GM18951 (cell line): ENCODE results near the gene PCDH15.

Source experiments
- POLR2A ChIP-seq: IDR thresholded peaks from 4 replicates; pipeline ENCODE4 v1.6.1; 2011; ENCODE audit warnings: mild to moderate bottlenecking; ENCODE audit not compliant: insufficient read length, insufficient read depth; ENCODE audit errors: extremely low read depth
- in situ Hi-C: fragments of 300-500 bp; cut with MboI; formaldehyde crosslinking; loops from one replicate; pipeline ENCODE4 v1.12.0; 2022; ENCODE audit warnings: low sequenced_read_pairs, mixed read lengths, inconsistent platforms; ENCODE audit not compliant: unreplicated experiment

The PCDH15 gene

DNA sequence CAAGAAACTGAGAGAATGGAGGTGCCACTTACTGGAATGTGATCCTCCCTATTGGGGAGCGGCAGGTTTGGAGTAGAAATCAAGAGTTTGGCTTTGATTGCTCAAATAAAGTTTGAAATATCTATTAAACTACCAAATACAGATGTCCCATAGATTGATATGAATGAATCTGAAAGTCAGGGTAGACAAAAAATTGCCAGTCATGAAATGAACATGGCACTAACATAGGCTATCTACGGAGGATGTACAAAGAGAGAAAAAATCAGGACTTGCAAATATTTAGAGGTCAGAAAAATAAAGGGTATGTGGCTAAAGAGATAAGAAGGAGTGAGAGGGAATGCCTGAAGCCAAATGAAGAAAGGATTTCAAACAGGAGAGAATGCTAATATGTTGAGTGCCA is 119.9 kb downstream of the PCDH15 start:
- TF ChIP-seq POLR2A: no peak
- in situ Hi-C loops: no loop called here

DNA sequence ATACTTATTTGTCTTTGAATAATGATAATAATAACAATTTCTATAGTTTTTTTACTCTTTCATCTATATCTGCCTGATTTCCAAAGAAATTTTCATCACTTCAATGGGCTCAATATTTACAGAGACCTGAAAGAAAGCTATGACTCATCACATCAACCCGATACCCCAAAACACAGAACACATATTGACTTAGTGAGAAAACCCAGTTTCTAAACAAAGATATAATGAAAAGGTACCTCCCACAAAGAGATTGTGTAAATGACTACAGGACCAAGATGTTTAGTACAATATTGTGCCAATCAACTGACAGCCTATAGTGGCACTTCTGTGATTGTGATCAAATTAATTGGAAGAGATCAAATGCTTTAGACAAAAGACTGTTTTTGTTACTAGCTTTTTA is 133.9 kb downstream of the PCDH15 start:
- no peak for TF ChIP-seq POLR2A
- in situ Hi-C loops: no loop called here

DNA sequence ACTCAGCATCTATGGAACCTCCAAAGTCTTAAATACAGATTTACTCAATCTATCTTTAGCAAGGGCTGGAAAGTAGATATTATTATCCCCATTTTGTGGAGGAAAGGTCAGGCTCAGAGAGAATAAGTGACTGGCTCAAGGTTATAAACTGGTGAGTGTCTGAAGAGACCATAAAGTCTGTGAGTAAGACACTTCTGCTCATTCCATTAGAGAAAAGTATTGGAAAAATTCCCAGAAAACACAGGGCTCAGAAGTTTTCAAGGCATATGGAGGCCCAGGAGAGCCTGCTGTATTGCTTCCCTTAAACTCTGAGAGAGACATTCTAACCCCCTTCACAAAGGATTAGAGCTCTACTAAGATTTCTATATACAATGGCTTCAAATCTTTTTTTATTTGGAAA is 134.8 kb downstream of the PCDH15 start:
- in situ Hi-C loops: no loop called here
- TF ChIP-seq POLR2A: no peak

DNA sequence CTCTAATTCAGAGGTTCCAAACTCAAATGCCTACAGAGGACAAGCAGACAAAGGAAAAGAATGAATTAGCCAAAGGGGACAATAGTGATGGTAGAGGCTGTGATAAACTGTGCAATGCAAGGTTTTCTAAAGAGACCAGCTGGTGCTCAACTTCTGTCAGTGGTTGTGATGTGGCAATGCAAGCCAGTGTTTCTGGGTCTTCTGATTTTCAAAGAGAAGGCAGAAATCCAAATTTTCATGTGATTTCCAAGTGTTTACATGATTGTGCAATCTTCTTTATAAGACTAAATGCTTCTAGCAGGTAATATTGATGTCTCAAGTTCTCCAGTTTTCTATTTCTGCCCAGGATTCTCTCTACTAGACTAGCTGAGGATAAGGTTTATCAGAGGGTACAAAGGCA is 135.9 kb downstream of the PCDH15 start:
- TF ChIP-seq POLR2A: no peak
- in situ Hi-C loops: no loop called here

DNA sequence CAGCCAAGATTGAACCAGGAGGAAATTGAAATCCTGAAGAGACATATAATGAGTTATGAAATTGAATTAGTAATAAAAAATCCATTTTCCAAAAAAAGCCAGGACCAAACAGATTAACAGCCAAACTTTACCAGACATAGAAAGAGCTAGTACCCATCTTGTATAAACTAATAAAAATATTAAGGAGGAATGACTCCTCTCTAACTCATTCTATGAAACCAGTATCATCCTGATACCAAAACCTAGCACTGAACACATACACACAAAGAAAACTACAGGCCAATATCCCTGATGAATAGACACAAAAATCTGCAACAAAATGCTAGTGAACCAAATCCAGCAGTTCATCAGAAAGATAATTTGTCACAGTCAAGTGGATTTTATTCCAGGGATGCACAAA is 140.6 kb downstream of the PCDH15 start:
- no peak for TF ChIP-seq POLR2A

DNA sequence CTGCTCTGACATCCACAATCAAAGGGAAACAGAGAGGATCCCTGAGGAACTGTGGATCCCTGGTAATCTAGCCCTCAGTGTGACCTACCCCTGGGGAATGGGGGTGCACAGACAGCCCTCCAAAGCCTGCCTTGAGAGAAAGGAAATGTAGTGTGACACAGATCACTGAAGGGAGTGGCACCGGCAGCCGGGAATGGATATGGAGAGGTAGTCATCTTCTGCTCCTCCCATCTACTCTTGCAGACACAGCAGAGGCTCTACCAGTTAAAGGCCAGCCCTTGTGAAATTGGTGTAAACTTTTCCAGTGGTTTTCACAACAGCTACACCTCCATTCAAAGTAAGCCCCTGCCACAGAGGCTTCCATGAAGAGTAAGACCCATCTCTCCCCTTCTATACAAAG is 144.4 kb downstream of the PCDH15 start:
- TF ChIP-seq POLR2A: no peak

More for the DNA sequence above, 140.6 kb downstream of the PCDH15 start:
- in situ Hi-C loops: no loop called here

DNA sequence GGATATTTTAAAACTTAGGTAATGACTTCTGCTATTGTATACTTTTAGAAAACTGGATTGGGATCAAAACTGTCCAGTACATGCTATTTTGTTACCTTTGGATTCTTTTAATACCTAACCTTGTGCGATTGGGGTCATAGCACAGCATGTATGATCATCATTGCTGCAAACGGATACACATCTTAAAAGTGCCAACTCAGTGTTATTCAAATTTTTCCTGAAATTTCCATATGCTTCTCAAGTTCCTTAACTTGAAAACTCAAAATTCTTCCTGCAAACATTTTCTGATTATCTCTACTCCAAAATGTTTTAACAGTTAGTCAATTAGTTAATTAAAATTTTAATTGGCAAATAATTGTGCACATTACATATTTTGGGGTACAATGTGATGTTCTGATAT is 147.5 kb downstream of the PCDH15 start:
- no peak for TF ChIP-seq POLR2A
- in situ Hi-C loops: no loop called here

More for the DNA sequence above, 144.4 kb downstream of the PCDH15 start:
- in situ Hi-C loops: no loop called here

DNA sequence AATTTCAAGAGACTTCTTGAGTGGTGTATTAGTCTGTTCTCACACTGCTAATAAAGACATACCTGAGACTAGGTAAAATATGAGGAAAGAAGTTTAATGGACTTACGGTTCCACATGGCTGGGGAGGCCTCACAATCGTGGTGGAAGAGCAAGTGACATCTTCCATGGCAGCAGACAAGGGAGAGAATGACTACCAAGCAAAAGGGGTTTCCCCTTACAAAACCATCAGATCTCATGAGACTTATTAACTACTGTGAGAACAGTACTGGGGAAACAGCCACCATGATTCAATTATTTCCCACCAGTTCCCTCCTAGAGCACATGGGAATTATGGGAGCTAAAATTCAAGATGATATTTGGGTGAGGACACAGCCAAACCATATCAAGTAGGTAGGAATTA is 150.5 kb downstream of the PCDH15 start:
- in situ Hi-C loops: no loop called here
- no peak for TF ChIP-seq POLR2A

DNA sequence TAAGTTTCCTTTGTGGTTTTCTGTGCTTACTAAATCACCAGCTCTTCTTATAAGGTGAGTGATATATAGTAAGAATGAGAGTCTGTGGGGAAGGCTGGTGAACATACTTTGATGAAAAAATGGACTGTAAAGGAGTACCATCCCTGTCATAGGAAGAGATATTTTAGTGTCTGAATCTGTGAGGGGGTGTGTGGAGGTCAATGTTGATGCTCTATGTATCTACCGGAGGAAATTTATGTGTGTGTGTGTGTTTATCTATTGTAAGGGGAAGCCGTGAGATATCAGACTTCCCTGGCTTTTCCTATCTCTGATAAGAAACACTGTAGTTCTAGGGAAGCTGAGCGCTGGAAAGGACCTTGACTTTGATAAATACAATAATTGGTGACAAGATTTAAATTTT is 179.0 kb downstream of the PCDH15 start:
- in situ Hi-C loops: no loop called here

DNA sequence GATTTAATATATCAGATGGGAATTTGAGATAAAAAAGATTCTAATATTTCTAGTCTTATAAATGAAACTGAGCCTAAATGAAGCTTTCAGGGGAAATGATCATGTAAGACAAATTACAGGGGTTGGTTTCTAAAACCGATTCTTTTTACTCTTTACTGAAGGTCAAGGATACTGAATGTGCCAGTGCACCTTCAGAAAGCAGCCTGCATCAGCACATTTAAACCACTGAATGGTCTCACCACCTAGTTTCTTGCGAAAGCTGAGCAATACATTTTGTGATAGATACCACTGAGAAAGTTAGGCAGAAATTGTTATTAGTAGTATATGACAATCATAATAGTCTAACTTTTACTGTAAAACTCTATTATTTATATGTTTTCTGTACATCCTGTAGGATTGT is 180.7 kb downstream of the PCDH15 start:
- no peak for TF ChIP-seq POLR2A
- in situ Hi-C loops: no loop called here

More for the DNA sequence above, 179.0 kb downstream of the PCDH15 start:
- TF ChIP-seq POLR2A: no peak

DNA sequence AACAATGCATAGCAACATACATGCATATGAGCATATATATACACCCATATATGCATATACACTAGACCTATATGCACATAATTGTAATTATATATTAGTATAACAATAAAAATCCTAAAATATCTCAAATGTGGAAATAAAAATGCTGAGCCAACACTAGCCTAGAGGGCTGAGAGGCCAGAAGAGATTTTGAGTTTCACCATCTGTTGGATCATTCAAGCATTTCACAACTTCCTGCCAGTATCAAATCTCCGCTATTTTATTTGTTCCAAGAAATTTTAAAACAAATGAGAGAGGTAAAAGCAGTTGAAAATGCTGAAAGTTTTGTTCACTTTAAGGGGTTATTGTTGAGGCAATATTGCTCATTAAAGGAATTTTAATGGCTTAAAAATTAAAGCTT is 187.0 kb downstream of the PCDH15 start:
- in situ Hi-C loops: no loop called here
- TF ChIP-seq POLR2A: no peak

DNA sequence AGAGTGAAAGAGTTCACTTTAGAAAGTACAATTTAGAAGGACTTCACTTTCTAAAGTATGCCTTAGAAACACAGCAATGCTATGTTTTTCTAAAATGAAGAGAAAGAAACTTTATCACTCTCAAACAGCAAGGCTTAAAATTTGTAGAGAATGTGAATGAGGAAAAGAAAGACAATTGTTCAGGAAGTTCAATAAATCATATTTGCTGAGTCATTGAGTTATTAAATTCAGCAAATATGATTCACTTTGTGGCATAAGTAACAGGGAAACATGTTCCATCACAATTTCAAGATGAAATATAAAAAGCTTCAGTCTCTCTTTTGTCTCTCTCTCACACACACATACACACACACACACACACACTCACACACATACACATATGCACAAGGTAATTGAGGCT is 187.9 kb downstream of the PCDH15 start:
- no peak for TF ChIP-seq POLR2A
- in situ Hi-C loops: no loop called here

DNA sequence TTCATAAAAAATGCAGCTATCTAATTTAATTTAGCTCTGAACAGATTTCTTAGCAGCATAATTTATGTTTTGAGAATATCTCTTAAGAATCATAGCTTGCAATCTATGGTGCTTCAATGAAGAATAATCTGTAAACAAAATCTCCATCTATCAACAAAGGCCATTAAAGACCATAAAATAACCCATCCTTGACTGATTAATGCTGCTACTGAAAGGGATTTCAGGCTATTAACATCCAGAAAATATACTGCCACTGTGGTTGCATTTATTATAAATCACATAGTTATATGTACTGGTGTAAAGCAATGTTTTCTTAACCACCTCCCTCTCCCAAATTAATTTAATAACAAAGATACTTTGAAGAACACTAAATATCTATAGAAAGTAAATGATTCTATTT is 191.6 kb downstream of the PCDH15 start:
- in situ Hi-C loops: no loop called here
- no peak for TF ChIP-seq POLR2A

DNA sequence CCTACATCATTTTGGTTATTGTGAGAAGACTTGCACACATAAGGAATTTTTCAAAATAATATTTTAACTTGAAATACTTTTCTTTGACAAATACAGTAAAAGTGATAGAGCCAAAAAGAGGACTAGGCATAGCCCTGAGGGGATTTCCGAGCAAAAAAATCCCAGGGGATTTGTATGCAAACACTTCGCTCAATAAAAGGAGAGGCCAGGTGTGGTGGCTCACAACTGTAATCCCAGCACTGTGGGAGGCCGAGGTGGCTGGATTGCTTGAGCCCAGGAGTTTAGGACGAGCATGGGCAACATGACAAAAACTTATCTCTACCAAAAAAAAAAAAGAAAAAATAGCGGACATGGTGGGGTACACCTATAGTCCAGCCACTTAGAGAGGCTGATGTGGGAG is 193.0 kb downstream of the PCDH15 start:
- in situ Hi-C loops: no loop called here

DNA sequence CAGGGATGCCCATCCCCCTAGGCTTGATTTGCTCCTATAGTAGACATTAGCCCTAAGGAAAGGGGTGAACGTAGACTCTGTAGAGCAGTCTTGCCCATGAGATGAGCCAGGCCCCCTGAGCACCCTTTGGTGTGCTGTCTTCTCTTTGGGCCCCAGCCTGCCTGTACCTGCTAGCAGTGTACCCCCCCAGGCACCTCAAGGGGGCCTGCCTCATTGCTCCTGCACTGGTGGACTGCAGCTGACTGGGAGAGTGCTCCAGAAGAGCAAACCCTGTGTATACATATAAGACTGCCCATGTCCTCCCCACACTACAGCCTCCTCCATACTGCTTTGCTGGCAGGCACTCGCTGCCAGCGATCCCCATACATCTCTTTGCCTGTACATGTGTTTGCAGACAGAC is 206.7 kb downstream of the PCDH15 start:
- in situ Hi-C loops: no loop called here
- TF ChIP-seq POLR2A: no peak

More for the DNA sequence above, 193.0 kb downstream of the PCDH15 start:
- no peak for TF ChIP-seq POLR2A
